H1 (cell line): ENCODE data around the gene POU2F1. TPM values are rescaled to one million over a fixed set of nuclear protein-coding genes. Genes with fewer than 3 reads are reported as not detected.

Experiments
- CTCF ChIA-PET: fragments of 300-600 bp; sonication (Branson Sonifier 250); formaldehyde crosslinking; loops from one replicate; lab custom pipeline; 2021; ENCODE audit not compliant: partially characterized antibody; lab: Charles Lee
- POLR2A ChIA-PET: fragments of 300-600 bp; sonication (Branson Sonifier 250); formaldehyde crosslinking; loops from one replicate; lab custom pipeline; 2021; ENCODE audit warnings: inconsistent platforms; ENCODE audit not compliant: partially characterized antibody; lab: Charles Lee
- DNase-seq, 2 experiments: peaks; one replicate each; pipeline versions ENCODE4 v3.0.0 to v3.0.0-alpha.2; 2010 to 2022; ENCODE audit warnings: low spot score in 2 of 2, low read depth in 1 of 2, mixed read lengths in 1 of 2
- FAIRE-seq: peaks from 2 replicates; lab custom pipeline; 2011; peaks lifted over from hg19 to GRCh38; lab: Jason Lieb, UNC
- H2AFZ ChIP-seq: 2 replicates; pipeline ENCODE4 v1.8.1; 2012; ENCODE audit warnings: low read length, inconsistent platforms
- H2AK5ac ChIP-seq: 2 replicates; pipeline ENCODE4 v1.6.1; 2013; ENCODE audit warnings: low read depth, low read length
- H2BK120ac ChIP-seq: replicated peaks from 2 replicates; pipeline ENCODE3; 2013; ENCODE audit warnings: low read depth, low read length, inconsistent platforms
- H2BK12ac ChIP-seq: 2 replicates; pipeline ENCODE4 v1.6.1; 2013; ENCODE audit warnings: low read depth, low read length
- H2BK15ac ChIP-seq: 2 replicates; pipeline ENCODE4 v1.6.1; 2013; ENCODE audit warnings: low read length
- H2BK20ac ChIP-seq: 2 replicates; pipeline ENCODE4 v1.6.1; 2013; ENCODE audit warnings: low read length
- H2BK5ac ChIP-seq: 2 replicates; pipeline ENCODE4 v1.6.1; 2013; ENCODE audit warnings: low read depth, low read length
- H3K14ac ChIP-seq: 2 replicates; pipeline ENCODE4 v1.6.1; 2013; ENCODE audit warnings: inconsistent platforms; ENCODE audit not compliant: insufficient read length
- H3K18ac ChIP-seq: 2 replicates; pipeline ENCODE4 v1.6.1; 2013; ENCODE audit warnings: low read length; ENCODE audit errors: extremely low read depth
- H3K23ac ChIP-seq: 2 replicates; pipeline ENCODE4 v1.6.1; 2013; ENCODE audit warnings: inconsistent platforms; ENCODE audit not compliant: insufficient read length
- H3K23me2 ChIP-seq: 2 replicates; pipeline ENCODE4 v1.6.1; 2013; ENCODE audit warnings: low read depth, low read length
- H3K27ac ChIP-seq: 2 replicates; pipeline ENCODE4 v1.6.1; 2011; ENCODE audit warnings: low read depth, low read length, inconsistent platforms
- H3K27me3 ChIP-seq, 4 experiments: replicated peaks in 1 of 4; 1 replicate in 1 of 4; 2 replicates in 3 of 4; pipeline versions ENCODE4 v1.6.1 to v1.8.1; 2011 to 2013; ENCODE audit warnings: low read length in 3 of 4, mild to moderate bottlenecking in 3 of 4, inconsistent platforms in 2 of 4, mixed read lengths in 2 of 4, moderate library complexity in 1 of 4; ENCODE audit not compliant: control insufficient read depth in 3 of 4, insufficient read depth in 3 of 4; ENCODE audit errors: extremely low read depth in 1 of 4
- H3K36me3 ChIP-seq, 4 experiments: 2 replicates each; pipeline versions ENCODE4 v1.6.1 to v1.8.1; 2011 to 2013; ENCODE audit warnings: mild to moderate bottlenecking in 4 of 4, low read length in 3 of 4, moderate library complexity in 2 of 4, control low read depth in 1 of 4, inconsistent platforms in 1 of 4; ENCODE audit not compliant: insufficient read depth in 4 of 4, control insufficient read depth in 2 of 4
- H3K4ac ChIP-seq: replicated peaks from 2 replicates; pipeline ENCODE3; 2013; ENCODE audit warnings: low read length, low read depth, mixed read lengths, inconsistent platforms; ENCODE audit not compliant: insufficient read length
- H3K4me1 ChIP-seq, 4 experiments: replicated peaks in 1 of 4; 1 replicate in 1 of 4; 2 replicates in 3 of 4; pipeline versions ENCODE4 v1.6.1 to v1.8.1; 2011 to 2013; ENCODE audit warnings: low read length in 3 of 4, inconsistent platforms in 2 of 4, mixed read lengths in 1 of 4; ENCODE audit not compliant: insufficient read depth in 4 of 4, control insufficient read depth in 3 of 4
- H3K4me2 ChIP-seq, 2 experiments: 2 replicates each; pipeline versions ENCODE4 v1.6.1 to v1.8.1; 2011 to 2013; ENCODE audit warnings: low read depth in 2 of 2, low read length in 2 of 2, control low read depth in 1 of 2, inconsistent platforms in 1 of 2, mild to moderate bottlenecking in 1 of 2; ENCODE audit not compliant: insufficient read depth in 1 of 2
- H3K4me3 ChIP-seq, 4 experiments: fragments of 200-600, 300-600 bp in 1 of 4; sonication (generic), shearing (Covaris generic), sonication (Bioruptor Twin) in 1 of 4; 2 replicates each; pipeline versions ENCODE4 v1.5.1 to v1.8.1; 2011 to 2016; ENCODE audit warnings: low read length in 4 of 4, low read depth in 3 of 4, control low read depth in 2 of 4, inconsistent platforms in 2 of 4, mild to moderate bottlenecking in 2 of 4, mixed read lengths in 1 of 4, moderate library complexity in 1 of 4; ENCODE audit not compliant: insufficient read depth in 2 of 4; ENCODE audit errors: extremely low read depth in 1 of 4
- H3K56ac ChIP-seq: replicated peaks from 2 replicates; pipeline ENCODE3; 2013; ENCODE audit warnings: low read depth, mild to moderate bottlenecking, mixed read lengths, low read length, inconsistent platforms; ENCODE audit not compliant: insufficient read length
- H3K79me1 ChIP-seq: 2 replicates; pipeline ENCODE4 v1.6.1; 2013; ENCODE audit warnings: low read depth, low read length, control low read depth
- H3K79me2 ChIP-seq, 2 experiments: 2 replicates each; pipeline versions ENCODE4 v1.6.1 to v1.8.1; 2012 to 2013; ENCODE audit warnings: low read length in 2 of 2, mild to moderate bottlenecking in 2 of 2, inconsistent platforms in 1 of 2; ENCODE audit not compliant: insufficient read depth in 2 of 2, control insufficient read depth in 1 of 2
- H3K9ac ChIP-seq, 4 experiments: replicated peaks in 1 of 4; 1 replicate in 1 of 4; 2 replicates in 3 of 4; pipeline versions ENCODE4 v1.6.1 to v1.8.1; 2011 to 2013; ENCODE audit warnings: low read depth in 3 of 4, low read length in 3 of 4, control low read depth in 2 of 4, mild to moderate bottlenecking in 2 of 4, moderate library complexity in 2 of 4, inconsistent platforms in 1 of 4; ENCODE audit errors: extremely low read depth in 1 of 4
- H3K9me3 ChIP-seq, 2 experiments: 2 replicates each; pipeline versions ENCODE4 v1.6.1 to v1.8.1; 2012 to 2013; ENCODE audit warnings: mild to moderate bottlenecking in 2 of 2, moderate library complexity in 2 of 2, control low read depth in 1 of 2, inconsistent platforms in 1 of 2, low read depth in 1 of 2, low read length in 1 of 2, mixed read lengths in 1 of 2; ENCODE audit not compliant: insufficient read depth in 2 of 2
- H4K20me1 ChIP-seq, 2 experiments: replicated peaks in 1 of 2; 2 replicates each; pipeline versions ENCODE3 to v1.8.1; 2011 to 2013; ENCODE audit warnings: inconsistent platforms in 2 of 2, low read length in 2 of 2, mild to moderate bottlenecking in 1 of 2; ENCODE audit not compliant: insufficient read depth in 2 of 2, control insufficient read depth in 1 of 2
- H4K5ac ChIP-seq: 2 replicates; pipeline ENCODE4 v1.6.1; 2013; ENCODE audit warnings: low read length, low read depth, mixed read lengths, inconsistent platforms; ENCODE audit not compliant: insufficient read length
- H4K8ac ChIP-seq: 2 replicates; pipeline ENCODE4 v1.8.0; 2013; ENCODE audit warnings: mild to moderate bottlenecking, moderate library complexity, low read length, inconsistent platforms; ENCODE audit not compliant: insufficient read depth; ENCODE audit errors: extremely low read depth
- H4K91ac ChIP-seq: replicated peaks from 2 replicates; pipeline ENCODE3; 2013; ENCODE audit warnings: low read length, mixed read lengths, inconsistent platforms; ENCODE audit not compliant: insufficient read length
- BACH1 ChIP-seq: IDR thresholded peaks from 2 replicates; pipeline ENCODE4 v1.6.1; 2012; ENCODE audit warnings: low read length, improper control_type of control experiment
- CEBPB ChIP-seq: IDR thresholded peaks from 2 replicates; pipeline ENCODE4 v1.6.1; 2012; ENCODE audit warnings: low read depth, low read length
- EP300 ChIP-seq, 2 experiments: IDR thresholded peaks; 1 replicate in 1 of 2; 2 replicates in 1 of 2; pipeline ENCODE4 v1.6.1; 2011 to 2012; ENCODE audit warnings: low read depth in 2 of 2, low read length in 2 of 2, mild to moderate bottlenecking in 2 of 2, borderline replicate concordance in 1 of 2, inconsistent platforms in 1 of 2, moderate library complexity in 1 of 2
- EZH2 ChIP-seq: fragments of 200-600 bp; sonication (generic); IDR thresholded peaks from 2 replicates; pipeline ENCODE4 v1.7.1; 2012; ENCODE audit warnings: low read depth, mild to moderate bottlenecking, moderate library complexity, low read length, inconsistent platforms; ENCODE audit not compliant: severe bottlenecking
- GTF2F1 ChIP-seq: IDR thresholded peaks from 2 replicates; pipeline ENCODE4 v1.6.1; 2012; ENCODE audit warnings: low read depth, low read length, improper control_type of control experiment, borderline replicate concordance
- HDAC2 ChIP-seq, 2 experiments: fragments of 300-600 bp in 1 of 2; sonication (generic) in 1 of 2; IDR thresholded peaks; 2 replicates each; pipeline ENCODE4 v1.6.1; 2011 to 2012; ENCODE audit warnings: low read depth in 2 of 2, low read length in 2 of 2, mild to moderate bottlenecking in 2 of 2, moderate library complexity in 2 of 2, borderline replicate concordance in 1 of 2, inconsistent platforms in 1 of 2
- KDM5A ChIP-seq: fragments of 200-600 bp; IDR thresholded peaks from 2 replicates; pipeline ENCODE4 v1.7.1; 2012; ENCODE audit warnings: mild to moderate bottlenecking, low read length, inconsistent platforms, mixed read lengths
- RBBP5 ChIP-seq: IDR thresholded peaks from 2 replicates; pipeline ENCODE4 v1.7.1; 2012; ENCODE audit warnings: low read depth, mild to moderate bottlenecking, inconsistent platforms, low read length, moderate library complexity, borderline replicate concordance
- RFX5 ChIP-seq: IDR thresholded peaks from 2 replicates; pipeline ENCODE4 v1.6.1; 2011; ENCODE audit warnings: low read depth, low read length, improper control_type of control experiment, borderline replicate concordance
- SP1 ChIP-seq: IDR thresholded peaks from 2 replicates; pipeline ENCODE4 v1.6.1; 2011; ENCODE audit warnings: low read depth, low read length
- SUZ12 ChIP-seq: fragments of 200-600 bp; sonication (generic); IDR thresholded peaks from 2 replicates; pipeline ENCODE4 v1.6.1; 2012; ENCODE audit warnings: mild to moderate bottlenecking, inconsistent platforms, low read length, moderate library complexity, mixed read lengths
- WGBS, 2 experiments: shearing (Covaris generic) in 1 of 2; methylation state at CpG; one replicate each; pipeline versions ENCODE4 v1.1.6 to v1.1.7; 2013 to 2015; ENCODE audit warnings: low lambda C conversion rate in 2 of 2, mixed read lengths in 2 of 2, inconsistent platforms in 1 of 2, low coverage in 1 of 2, missing lambda C conversion rate in 1 of 2; ENCODE audit not compliant: insufficient replicate concordance in 2 of 2, insufficient coverage in 1 of 2, insufficient read length in 1 of 2; ENCODE audit errors: extremely low coverage in 1 of 2, missing lambda C conversion rate in 1 of 2; 5-methylcytosine and 5-hydroxymethylcytosine counted together
- polyA plus RNA-seq, 7 experiments: library from polyadenylated mRNA; depleted of rRNA in 3 of 7; stranded (reverse) in 5 of 7; unstranded in 2 of 7; fragments of >200 nt in 5 of 7; fragments of 200-250 nt in 2 of 7; gene quantifications; 1 replicate in 5 of 7; 2 replicates in 1 of 7; 4 replicates in 1 of 7; pipeline versions ENCODE4 v1.2.1 to v1.2.3, GENCODE V29; 2011 to 2013; ENCODE audit warnings: missing spikeins in 2 of 7, mixed read lengths in 2 of 7
- total RNA-seq: library from RNA; stranded (reverse); fragmentation: NEBNext Ultra II Directional; extraction: Animal tissue kit (Norgen Biotek cat#: 25700); gene quantifications from 2 replicates; pipeline ENCODE4 v1.2.1, GENCODE V29; 2021
- TF ChIP-seq, protein P1 (sequence below): IDR thresholded peaks from 2 replicates; pipeline ENCODE4 v1.6.1; 2012; ENCODE audit warnings: inconsistent platforms

The POU2F1 gene
- total and polyA plus RNA-seq, 2 of the 8 experiments (the other 6 are each of a cell fraction or from before 2014, with no cell fraction given), result 37.0 to 57.2 TPM

DNA sequence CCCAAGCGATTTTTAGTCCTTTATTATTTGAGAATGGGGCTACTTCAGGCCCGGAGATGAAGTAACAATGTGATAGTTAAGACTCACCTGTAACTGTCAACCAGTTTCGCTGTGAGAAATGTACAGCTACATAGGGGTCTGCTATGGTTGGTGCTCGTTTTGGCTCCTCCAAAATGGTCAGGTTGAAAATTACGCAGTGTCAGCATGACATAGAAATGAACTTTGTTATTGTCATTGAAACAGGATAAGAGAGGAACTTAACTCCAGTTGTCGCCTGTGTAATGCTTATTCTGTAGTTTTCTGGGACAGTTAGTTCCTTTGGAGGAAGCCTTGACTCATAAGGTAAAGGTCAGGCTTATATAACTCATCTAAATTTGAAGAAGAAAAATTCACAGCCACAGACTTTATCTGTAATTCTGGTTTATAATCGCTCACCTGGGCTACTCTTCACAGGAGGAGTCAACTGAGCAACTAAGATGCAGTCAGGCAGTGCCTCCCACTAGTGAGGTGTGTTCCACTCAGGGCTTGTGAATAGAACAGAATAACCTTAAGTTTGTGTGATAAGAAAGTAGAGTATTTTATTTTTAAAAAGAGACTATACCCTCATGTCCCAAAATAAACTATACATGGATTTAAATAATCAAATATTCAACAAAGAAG, 166.7 kb downstream of the POU2F1 start:
- ChIA-PET POLR2A (interaction anchor here (1.0 kb wide), 1 partner anchor 49 kb away, joined by 3 read pairs; no protein-coding TSS in a partner anchor), CTCF (interaction anchor here (0.9 to 1.5 kb wide), 5 partner anchors 10 to 328 kb away, joined by 3 to 5 read pairs (median 3); no protein-coding TSS in a partner anchor)
- Histone ChIP-seq H4K8ac (no peak overlapping the region), H3K79me2 (no peaks in the 10 kb centered on the region), H3K9ac (no peak overlapping the region), H3K4me1 (no peaks in the 10 kb centered on the region), H3K27ac (no peak overlapping the region), H3K79me1 (no peaks in the 10 kb centered on the region), H2BK5ac (no peak overlapping the region), H4K5ac (no peak overlapping the region), H3K56ac (no peak overlapping the region), H2BK120ac (no peak overlapping the region), H3K23ac (no peak overlapping the region), H3K36me3 (peaks cover 0 to 47% (median 17%) of the 10 kb centered on the region in 4 experiments; a peak in 6 of 8 replicates), H3K4me3 (no peak overlapping the region), H3K9me3 (no peaks in the 10 kb centered on the region), H3K23me2 (no peaks in the 10 kb centered on the region), H2BK20ac (no peak overlapping the region), H3K14ac (no peak overlapping the region), H2BK12ac (no peak overlapping the region), H2BK15ac (no peak overlapping the region), H3K18ac (no peak overlapping the region), H3K4me2 (no peak overlapping the region), H3K27me3 (no peaks in the 10 kb centered on the region), H4K91ac (no peak overlapping the region), H2AK5ac (no peak overlapping the region), H3K4ac (no peak overlapping the region), H2AFZ (no peak overlapping the region), H4K20me1 (no peaks in the 10 kb centered on the region)
- FAIRE-seq (no peak), DNase-seq (no peak)
- no peak for TF ChIP-seq SUZ12
- no peak for TF ChIP-seq KDM5A
- no peak for TF ChIP-seq GTF2F1
- no peak for TF ChIP-seq BACH1
- no peak for TF ChIP-seq EP300 (IDR thresholded peaks at IDR 0.05; ENCODE audit: borderline replicate concordance in 1 of 2, low read depth in 2 of 2, low read length in 2 of 2)
- no peak for TF ChIP-seq RFX5
- TF ChIP-seq, protein P1, sequence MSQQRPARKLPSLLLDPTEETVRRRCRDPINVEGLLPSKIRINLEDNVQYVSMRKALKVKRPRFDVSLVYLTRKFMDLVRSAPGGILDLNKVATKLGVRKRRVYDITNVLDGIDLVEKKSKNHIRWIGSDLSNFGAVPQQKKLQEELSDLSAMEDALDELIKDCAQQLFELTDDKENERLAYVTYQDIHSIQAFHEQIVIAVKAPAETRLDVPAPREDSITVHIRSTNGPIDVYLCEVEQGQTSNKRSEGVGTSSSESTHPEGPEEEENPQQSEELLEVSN, result no peak
- no peak for TF ChIP-seq CEBPB
- TF ChIP-seq HDAC2 (IDR thresholded peaks at IDR 0.05; ENCODE audit: borderline replicate concordance in 1 of 2, low read depth in 2 of 2, low read length in 2 of 2), result no peak
- TF ChIP-seq RBBP5, result no peak
- TF ChIP-seq EZH2, result no peak
- TF ChIP-seq SP1, result no peak
- 89% methylated on average over 7 of the region's 7 CpGs; no CpG with 5 or more reads in 1 of the 2 experiments for WGBS, 2 experiments
